T47D (cell line): ENCODE measurements around the gene FBLN1.
"Not testable (repeated sequence)": the region's sequence is repeated elsewhere in the genome, so short reads cannot be mapped to it uniquely, and the experiment has no call there.

ENCODE experiments used
- DNase-seq, 2 experiments: peaks; one replicate each; pipeline versions ENCODE4 v3.0.0 to v3.0.0-alpha.2; 2011 to 2012; ENCODE audit warnings: low read depth in 1 of 2, low spot score in 1 of 2
- JUND ChIP-seq: IDR thresholded peaks from 2 replicates; pipeline ENCODE4 v1.6.1; 2012; ENCODE audit warnings: low read depth
- in situ Hi-C: cut with HindIII; loops from 2 replicates; pipeline ENCODE4 v1.10.0; 2016; ENCODE audit warnings: low sequenced_read_pairs, low pct_unique_long_range_greater_than_20kb

Gene FBLN1

DNA sequence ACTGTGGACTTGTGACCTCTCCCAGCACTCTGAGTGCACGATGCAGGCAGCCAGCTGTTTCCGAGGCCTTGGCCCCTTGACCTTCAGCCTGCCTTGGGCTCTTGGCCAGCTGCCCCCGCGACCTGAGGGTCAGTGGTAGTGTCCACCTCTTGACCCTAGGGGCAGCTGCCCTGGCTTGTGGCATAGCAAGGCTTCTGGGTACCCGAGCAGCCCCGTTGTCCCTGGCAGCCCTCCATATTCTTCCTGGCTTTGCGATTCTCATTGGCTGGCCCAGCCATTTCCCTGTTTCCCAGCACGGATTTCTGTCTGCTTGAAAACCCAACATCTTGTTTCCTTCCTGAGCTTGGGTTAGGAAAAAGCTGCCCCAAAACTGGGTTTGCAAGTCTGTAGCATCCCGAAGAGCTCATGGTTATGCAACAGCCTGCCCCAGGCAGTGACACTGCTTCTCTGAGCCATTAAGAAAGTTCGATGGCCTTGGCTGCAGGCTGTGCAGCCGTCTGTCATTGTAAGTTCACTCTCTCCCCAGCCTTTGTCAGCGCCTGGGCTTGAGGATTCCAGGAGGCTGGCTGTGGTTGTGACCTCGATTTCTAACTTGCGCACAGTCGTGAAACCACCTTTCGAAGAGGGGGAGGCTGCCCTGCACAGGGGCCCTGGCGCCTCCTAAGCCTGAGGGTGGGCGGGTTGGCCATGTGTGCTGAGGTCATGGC, 48.8 kb downstream of the FBLN1 start:
- TF ChIP-seq JUND = no peak
- DNase-seq = peak; percentile 37 to 64
- in situ Hi-C loops = no loop called here

DNA sequence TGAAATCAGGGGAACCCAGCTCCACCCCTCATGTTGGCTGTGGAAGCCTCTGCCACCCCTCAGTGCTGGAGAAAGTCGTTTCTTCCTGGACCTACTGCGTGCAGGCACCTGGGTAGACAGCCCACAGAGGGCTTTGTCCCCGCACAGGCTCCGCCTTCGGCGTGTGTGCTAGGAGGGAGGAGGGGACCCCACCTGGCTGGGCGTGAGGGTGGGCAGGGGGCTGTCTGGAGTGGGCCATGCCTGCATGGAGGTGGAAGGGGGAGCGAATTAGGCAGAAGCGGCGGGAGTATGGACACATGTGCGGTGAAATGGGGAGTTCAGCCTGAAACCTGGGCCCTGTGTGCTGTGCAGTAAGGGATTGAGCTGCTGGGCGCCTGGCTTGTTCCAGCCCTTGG, 49.3 kb downstream of the FBLN1 start:
- no peak for TF ChIP-seq JUND
- in situ Hi-C loops = no loop called here
- DNase-seq = no peak

DNA sequence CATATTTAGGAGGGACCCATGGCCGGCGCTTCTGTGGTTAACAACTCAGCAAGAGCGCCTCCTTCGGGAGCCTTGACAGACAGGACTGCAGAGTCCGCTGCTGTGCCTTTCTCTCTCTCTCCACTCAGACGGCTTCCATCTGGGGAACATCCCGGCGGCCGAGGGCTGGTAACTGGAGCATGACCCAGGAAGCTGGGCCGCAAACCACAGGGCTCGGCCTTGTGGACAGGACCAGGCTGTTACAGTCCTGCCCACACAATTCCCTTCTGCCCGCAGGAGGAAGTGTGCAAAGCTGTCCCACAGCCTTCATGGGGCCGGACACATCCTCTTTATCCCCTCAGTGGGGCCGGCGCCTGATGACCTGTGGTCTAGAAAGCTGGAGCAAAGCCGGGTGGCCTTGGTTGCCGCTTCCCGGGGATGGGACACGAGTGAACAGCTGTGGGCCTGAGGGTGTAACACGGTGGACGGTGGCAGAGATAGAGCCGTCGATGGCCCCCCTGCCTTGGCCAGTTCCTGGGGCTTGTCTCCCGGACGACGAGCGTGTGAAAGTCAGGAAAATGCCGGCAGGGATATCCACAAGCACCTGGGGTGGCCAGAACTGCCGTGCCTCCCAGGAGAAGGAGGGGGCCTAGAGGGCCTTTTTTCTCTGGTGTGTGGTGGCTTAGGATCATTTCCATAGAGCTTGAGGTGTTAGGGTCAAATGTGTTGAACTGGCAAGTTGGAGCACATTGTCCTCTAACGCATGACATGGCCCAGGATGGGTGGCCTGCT, 50.1 kb downstream of the FBLN1 start:
- TF ChIP-seq JUND = no peak
- in situ Hi-C loops = no loop called here
- no peak for DNase-seq

DNA sequence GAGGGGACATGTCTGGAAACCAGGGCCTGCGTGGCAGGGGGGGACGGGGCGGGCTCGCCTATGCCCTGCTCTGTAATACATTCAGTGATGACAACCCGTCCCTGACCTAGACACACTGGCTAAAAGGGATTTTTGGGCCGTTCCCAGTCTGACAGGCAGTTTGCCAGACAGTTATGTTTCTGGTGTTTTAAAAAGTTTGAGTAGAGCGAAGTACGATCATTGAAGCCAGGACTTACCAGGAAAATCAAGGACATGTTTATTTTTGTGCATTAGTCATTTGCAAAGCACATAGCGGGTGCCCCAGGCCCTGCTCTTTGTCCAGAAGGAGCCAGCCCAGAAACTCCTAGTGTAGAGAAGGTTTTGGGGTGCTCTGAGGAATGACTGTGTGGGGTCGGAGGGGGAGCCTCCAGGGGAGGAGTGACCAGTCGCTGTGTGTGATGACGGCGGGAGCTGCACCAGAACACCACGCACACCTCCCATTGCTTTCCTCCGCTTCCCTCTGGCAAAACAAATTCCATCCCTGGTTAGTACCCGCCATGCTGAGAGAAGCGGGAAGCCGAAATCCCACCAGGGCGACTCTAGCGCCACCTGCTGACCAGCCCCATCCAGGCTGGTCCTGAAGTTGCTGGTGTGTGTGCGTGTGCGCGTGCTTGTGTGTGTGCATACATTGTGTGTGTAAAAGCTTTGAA, 50.8 kb downstream of the FBLN1 start:
- peak; percentile 79 to 80 for DNase-seq
- TF ChIP-seq JUND = no peak
- in situ Hi-C loops = no loop called here

DNA sequence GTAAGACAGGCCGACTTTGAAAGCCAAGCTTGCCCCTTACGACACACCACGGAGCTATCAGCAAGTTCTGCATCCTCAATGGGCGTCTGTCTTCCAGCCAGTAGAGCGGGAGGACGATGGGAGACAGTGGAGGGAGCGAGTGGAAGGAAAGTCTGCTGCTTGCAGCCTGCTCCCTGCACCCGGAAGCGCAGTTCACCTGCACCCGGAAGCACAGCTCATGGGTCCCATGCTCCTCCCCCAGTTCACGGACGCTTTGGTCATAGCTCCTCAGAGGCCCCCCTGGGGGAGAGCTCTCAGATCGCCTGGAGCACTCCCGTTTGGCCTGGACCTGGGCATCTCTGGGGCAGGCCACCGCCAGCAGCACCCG, 51.3 kb downstream of the FBLN1 start:
- in situ Hi-C loops = no loop called here
- DNase-seq = peak; percentile 54 to 69
- TF ChIP-seq JUND = no peak

DNA sequence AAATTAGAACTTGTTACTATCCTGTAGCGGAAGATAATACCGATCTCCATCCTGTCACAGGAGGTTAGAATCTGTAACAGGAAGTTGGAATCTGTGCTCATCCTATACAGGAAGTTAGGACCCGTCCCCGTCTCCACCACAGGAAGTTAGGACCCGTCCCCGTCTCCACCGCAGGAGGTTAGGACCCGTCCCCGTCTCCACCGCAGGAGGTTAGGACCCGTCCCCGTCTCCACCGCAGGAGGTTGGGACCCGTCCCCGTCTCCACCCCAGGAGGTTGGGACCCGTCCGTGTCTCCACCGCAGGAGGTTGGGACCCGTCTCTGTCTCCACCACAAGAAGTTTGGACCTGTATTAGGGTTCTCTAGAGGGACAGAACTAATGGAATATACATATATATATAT, 52.2 kb downstream of the FBLN1 start:
- in situ Hi-C loops = no loop called here

DNA sequence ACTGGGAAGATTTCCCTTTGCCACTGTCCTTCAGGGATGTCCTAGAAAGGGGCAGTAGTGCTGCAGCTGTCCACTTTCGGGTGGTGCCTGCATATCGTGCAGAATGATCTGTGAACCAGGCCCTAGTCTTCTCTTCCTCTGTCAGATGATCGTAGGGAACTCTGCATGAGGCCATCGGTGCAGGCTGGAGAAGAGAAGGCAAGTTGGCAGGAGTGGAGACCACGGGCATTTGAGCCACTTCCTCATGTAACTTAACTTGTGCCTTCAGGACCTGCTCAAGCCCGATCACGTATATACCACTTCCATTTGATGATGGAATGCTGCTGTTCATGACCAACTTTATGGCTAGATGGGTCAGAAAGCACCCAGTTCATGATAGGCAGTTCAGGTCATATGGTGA, 55.2 kb downstream of the FBLN1 start:
- in situ Hi-C loops, DNase-seq: not testable (repeated sequence)

More for the DNA sequence above, 52.2 kb downstream of the FBLN1 start:
- no peak for DNase-seq
- no peak for TF ChIP-seq JUND

DNA sequence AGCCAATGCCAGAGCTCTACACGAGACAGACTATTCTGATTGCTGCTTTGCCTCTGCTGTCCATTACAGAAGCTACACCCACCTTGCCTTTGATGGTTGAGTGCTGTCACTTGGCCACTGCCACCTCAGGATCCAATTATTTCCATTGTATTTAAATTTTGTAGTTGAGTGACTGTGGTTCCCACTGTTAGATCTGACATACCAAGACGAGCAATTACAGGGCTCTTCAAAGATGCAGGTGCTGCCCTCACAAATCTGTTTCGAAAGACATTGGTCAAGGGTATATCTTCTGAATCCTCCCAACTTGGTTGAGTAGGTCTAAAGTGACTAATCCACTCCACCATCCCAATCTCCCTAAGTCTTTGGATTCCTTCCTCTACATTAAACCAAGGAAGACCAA, 57.4 kb downstream of the FBLN1 start:
- DNase-seq, in situ Hi-C loops: not testable (repeated sequence)

DNA sequence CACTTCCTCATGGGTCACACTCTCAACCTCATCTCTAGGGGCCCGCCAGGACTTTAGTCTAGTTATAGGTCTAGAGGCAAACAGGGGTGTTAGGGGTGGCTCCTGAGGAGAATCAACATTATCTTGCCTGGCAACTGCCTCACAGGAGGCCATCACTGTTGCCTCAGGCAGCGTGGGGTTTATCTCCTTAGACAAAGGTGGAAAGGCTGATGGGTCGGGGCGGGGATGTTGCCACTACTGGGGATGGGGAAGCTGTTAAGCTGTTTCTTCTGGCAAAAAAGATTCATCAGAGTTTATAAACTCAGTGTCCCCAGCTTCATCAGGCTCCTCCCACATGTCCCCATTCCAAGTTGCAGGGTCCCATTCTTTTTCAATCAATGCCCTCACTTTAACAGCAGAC, 58.1 kb downstream of the FBLN1 start:
- in situ Hi-C loops = not testable (repeated sequence)

DNA sequence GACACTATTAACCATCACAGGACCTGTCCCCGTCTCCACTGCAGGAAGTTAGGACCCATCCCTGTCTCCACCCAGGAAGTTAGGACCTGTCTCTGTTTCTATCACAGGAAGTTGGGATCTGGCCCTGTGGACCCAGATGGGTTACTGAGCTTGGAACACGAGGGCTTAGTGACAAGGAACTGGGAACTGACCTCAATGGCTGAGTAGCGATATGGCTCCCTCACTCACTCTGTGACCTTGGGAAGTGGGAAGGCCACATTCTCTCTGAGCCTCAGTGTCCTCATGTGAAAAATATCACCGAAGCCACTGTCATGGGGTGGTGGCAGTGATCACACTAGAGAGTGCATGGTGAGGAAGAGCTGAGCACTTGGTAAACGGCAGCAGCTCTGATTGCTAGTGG, 59.4 kb downstream of the FBLN1 start:
- TF ChIP-seq JUND = no peak
- DNase-seq = no peak
- in situ Hi-C loops = no loop called here

More for the DNA sequence above, 58.1 kb downstream of the FBLN1 start:
- DNase-seq = not testable (repeated sequence)

DNA sequence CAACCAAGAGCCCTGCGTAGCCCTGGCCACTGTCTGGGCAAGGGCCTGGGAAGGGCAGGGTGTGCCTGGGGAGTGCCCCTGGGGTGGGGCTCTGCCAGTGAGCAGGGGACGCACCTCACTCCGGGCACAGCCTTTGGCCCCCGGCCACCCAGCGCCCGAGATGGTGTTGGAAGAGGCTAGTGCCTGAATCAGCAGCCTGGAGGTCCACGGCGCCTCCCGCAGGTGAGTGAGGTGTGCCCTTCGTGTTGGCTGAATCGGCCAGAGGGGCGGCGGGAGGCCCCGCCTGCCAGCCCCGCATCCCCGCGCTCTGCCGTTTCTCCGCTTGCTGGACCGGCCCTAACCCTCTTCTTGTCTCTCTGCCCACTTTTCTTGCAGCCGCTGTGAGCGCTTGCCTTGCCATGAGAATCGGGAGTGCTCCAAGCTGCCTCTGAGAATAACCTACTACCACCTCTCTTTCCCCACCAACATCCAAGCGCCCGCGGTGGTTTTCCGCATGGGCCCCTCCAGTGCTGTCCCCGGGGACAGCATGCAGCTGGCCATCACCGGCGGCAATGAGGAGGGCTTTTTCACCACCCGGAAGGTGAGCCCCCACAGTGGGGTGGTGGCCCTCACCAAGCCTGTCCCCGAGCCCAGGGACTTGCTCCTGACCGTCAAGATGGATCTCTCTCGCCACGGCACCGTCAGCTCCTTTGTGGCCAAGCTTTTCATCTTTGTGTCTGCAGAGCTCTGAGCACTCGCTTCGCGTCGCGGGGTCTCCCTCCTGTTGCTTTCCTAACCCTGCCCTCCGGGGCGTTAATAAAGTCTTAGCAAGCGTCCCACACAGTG, 60.1 kb downstream of the FBLN1 start:
- in situ Hi-C loops = no loop called here
- DNase-seq = no peak
- TF ChIP-seq JUND = no peak

DNA sequence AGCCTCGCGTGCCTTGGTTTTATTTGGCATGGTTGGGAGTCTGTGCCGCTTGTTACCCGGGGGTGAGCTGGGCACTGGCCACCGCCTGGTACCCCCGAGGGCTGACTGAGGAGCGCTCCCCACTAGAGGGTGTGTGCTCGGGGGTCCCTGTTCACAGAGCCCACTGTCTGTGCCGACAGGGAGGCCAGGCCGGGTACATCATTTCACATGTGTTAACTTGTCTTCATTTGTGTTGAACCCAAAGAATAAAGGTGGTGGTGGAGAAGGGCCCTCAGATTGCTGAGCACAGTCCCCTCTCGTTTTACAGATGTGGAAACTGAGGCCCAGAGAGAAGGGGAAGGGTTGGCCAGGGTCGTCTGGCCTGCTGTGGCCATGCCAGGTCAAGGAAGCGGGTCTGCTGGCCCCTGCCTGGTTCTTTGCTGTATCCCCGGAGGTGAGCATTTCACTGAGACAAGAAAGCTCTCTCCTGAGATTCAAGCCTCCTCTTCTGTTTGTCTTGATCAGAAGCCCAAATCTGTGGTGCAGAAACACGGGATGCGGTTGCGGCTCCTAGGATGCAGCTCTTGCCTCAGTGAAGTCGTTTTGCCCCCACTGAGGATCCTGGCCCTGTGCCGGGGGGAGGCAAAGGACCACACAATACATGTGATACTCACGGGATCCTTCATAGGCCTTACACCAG, 60.8 kb downstream of the FBLN1 start:
- in situ Hi-C loops = no loop called here
- no peak for TF ChIP-seq JUND
- no peak for DNase-seq
